ENCODE data around the gene TUBB4A.

Gene TUBB4A

GRCh38 chr19:6459262-6460098 lies 42.6 kb downstream of the TUBB4A start, which contains the start of gene SLC25A23:
Gene SLC25A23, minus strand, starts transcription at chr19:6459792. Its CDS starts 164 bp downstream, at chr19:6459628.
- H3K4me3 ChIP-seq (IDR thresholded peaks at IDR 0.05; ENCODE audit: insufficient read depth, low read depth, low read length): no peak within 1 kb of the TSS
- no peaks in the 10 kb centered on the region for H3K36me3 ChIP-seq (ENCODE audit: insufficient read depth)
- no peaks in the 10 kb centered on the region for H3K79me2 ChIP-seq (ENCODE audit: insufficient read depth, low read depth)
- H3K9ac ChIP-seq: peak within 1 kb of the TSS; percentile 63
- H3K4me1 ChIP-seq (ENCODE audit: low read depth, poor library complexity, severe bottlenecking): peaks cover 9% of the 10 kb centered on the region
- peak within 1 kb of the TSS; percentile 65 for H2AFZ ChIP-seq (ENCODE audit: low read depth)
- TF ChIP-seq, protein P1, sequence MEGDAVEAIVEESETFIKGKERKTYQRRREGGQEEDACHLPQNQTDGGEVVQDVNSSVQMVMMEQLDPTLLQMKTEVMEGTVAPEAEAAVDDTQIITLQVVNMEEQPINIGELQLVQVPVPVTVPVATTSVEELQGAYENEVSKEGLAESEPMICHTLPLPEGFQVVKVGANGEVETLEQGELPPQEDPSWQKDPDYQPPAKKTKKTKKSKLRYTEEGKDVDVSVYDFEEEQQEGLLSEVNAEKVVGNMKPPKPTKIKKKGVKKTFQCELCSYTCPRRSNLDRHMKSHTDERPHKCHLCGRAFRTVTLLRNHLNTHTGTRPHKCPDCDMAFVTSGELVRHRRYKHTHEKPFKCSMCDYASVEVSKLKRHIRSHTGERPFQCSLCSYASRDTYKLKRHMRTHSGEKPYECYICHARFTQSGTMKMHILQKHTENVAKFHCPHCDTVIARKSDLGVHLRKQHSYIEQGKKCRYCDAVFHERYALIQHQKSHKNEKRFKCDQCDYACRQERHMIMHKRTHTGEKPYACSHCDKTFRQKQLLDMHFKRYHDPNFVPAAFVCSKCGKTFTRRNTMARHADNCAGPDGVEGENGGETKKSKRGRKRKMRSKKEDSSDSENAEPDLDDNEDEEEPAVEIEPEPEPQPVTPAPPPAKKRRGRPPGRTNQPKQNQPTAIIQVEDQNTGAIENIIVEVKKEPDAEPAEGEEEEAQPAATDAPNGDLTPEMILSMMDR (conservative IDR thresholded peaks at IDR 0.05; ENCODE audit: low read depth, low read length): no peak
- H3K27me3 ChIP-seq (ENCODE audit: insufficient read depth, low read depth): no peaks in the 10 kb centered on the region
- H4K20me1 ChIP-seq (ENCODE audit: insufficient read depth): no peaks in the 10 kb centered on the region
- peak within 1 kb of the TSS; percentile 76 for H3K27ac ChIP-seq
- H3K4me2 ChIP-seq: peak within 1 kb of the TSS; percentile 93

DNA sequence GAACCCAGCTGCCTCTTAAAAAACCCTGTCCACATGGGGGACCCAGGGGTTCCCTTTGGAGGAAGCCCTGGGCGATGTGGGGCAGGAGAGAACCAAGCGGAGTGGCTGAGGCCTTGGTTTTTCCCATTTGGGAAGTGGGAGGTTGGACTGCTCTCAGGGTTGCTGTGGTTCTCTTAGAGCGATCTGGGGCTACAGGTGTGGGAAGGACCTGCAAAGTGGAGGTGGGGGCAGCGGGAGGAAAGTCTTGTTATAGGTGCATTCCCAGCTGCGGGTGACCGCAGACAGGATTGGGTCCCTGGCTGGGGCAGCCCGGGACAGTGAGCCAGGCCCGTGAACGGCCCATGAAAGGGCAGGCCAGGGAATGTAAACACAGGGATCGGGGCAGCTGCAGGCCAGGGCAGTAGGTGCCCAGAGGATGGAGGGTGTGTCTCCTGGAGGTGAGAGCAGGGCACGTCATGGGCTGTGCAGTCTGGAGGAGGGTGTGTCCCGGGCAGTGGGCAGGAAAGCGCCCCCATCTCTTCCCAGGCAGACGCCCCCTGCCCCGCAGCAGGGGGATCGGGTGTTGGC lies 43.3 kb downstream of the TUBB4A start:
- Histone ChIP-seq H3K4me3 (IDR thresholded peaks at IDR 0.05; ENCODE audit: insufficient read depth, low read depth, low read length) (no peak overlapping the region), H3K27me3 (ENCODE audit: insufficient read depth, low read depth) (no peaks in the 10 kb centered on the region), H3K36me3 (ENCODE audit: insufficient read depth) (no peaks in the 10 kb centered on the region), H3K4me1 (ENCODE audit: low read depth, poor library complexity, severe bottlenecking) (peaks cover 9% of the 10 kb centered on the region), H3K27ac (peak overlapping the region; percentile 19; the same call in 1 of the 2 replicates), H2AFZ (ENCODE audit: low read depth) (peak overlapping the region; percentile 65), H4K20me1 (ENCODE audit: insufficient read depth) (no peaks in the 10 kb centered on the region), H3K79me2 (ENCODE audit: insufficient read depth, low read depth) (no peaks in the 10 kb centered on the region), H3K4me2 (peak overlapping the region; percentile 93), H3K9ac (peak overlapping the region; percentile 63; the same call in 1 of the 2 replicates)
- TF ChIP-seq, protein P1 (conservative IDR thresholded peaks at IDR 0.05; ENCODE audit: low read depth, low read length): no peak

GRCh38 chr19:6457958-6458694 lies 44.0 kb downstream of the TUBB4A start:
- H3K4me1 ChIP-seq (ENCODE audit: low read depth, poor library complexity, severe bottlenecking): peaks cover 9% of the 10 kb centered on the region
- H4K20me1 ChIP-seq (ENCODE audit: insufficient read depth): no peaks in the 10 kb centered on the region
- H3K36me3 ChIP-seq (ENCODE audit: insufficient read depth): no peaks in the 10 kb centered on the region; the same call in 1 of the 2 replicates
- H3K79me2 ChIP-seq (ENCODE audit: insufficient read depth, low read depth): no peaks in the 10 kb centered on the region
- H3K9ac ChIP-seq: peak overlapping the region; percentile 63; the same call in 1 of the 2 replicates
- TF ChIP-seq, protein P1 (conservative IDR thresholded peaks at IDR 0.05; ENCODE audit: low read depth, low read length): no peak
- H2AFZ ChIP-seq (ENCODE audit: low read depth): no peak overlapping the region
- peak overlapping the region; percentile 19; the same call in 1 of the 2 replicates for H3K27ac ChIP-seq
- no peaks in the 10 kb centered on the region for H3K27me3 ChIP-seq (ENCODE audit: insufficient read depth, low read depth)
- H3K4me3 ChIP-seq (IDR thresholded peaks at IDR 0.05; ENCODE audit: insufficient read depth, low read depth, low read length): no peak overlapping the region
- H3K4me2 ChIP-seq: peak overlapping the region; percentile 93

DNA sequence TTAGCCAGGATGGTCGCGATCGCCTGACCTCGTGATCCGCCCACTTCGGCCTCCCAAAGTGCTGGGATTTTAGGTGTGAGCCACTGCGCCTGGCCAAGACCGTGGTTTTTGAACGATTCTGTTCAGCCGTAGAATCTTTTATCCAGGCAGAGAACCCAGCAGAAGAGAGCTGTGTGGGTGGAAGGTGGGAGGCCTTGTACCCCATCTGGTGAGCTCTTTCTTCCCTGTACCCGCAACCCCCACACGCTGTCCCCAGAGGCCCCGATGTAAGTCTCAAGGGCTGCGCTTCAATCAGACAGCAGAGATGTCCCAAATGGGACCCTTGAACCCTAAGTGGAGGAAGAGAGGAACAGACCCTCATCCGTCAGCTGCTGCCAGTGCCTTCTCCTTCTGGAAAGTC lies 46.2 kb downstream of the TUBB4A start:
- Histone ChIP-seq H4K20me1 (ENCODE audit: insufficient read depth) (no peaks in the 10 kb centered on the region), H3K36me3 (ENCODE audit: insufficient read depth) (no peaks in the 10 kb centered on the region; the same call in 1 of the 2 replicates), H3K27me3 (ENCODE audit: insufficient read depth, low read depth) (no peaks in the 10 kb centered on the region), H3K4me3 (IDR thresholded peaks at IDR 0.05; ENCODE audit: insufficient read depth, low read depth, low read length) (no peak overlapping the region), H3K27ac (no peak overlapping the region), H3K4me2 (no peak overlapping the region), H2AFZ (ENCODE audit: low read depth) (no peak overlapping the region), H3K4me1 (ENCODE audit: low read depth, poor library complexity, severe bottlenecking) (peaks cover 9% of the 10 kb centered on the region), H3K79me2 (ENCODE audit: insufficient read depth, low read depth) (no peaks in the 10 kb centered on the region), H3K9ac (no peak overlapping the region)
- TF ChIP-seq, protein P1 (conservative IDR thresholded peaks at IDR 0.05; ENCODE audit: low read depth, low read length): no peak
